Measurements from ENCODE around the gene NNT. TPM values are rescaled to one million over a fixed set of nuclear protein-coding genes. Genes with fewer than 3 reads are reported as not detected.

The NNT gene
- total and polyA plus RNA-seq, 2 of the 8 experiments (the other 6 are each of a cell fraction or from before 2014, with no cell fraction given) = 11.0 to 22.2 TPM

- no peaks in the 10 kb centered on the region for H3K9me3 ChIP-seq (ENCODE audit: insufficient read depth in 2 of 2, low read depth in 1 of 2, low read length in 1 of 2)
- H3K79me2 ChIP-seq (ENCODE audit: control insufficient read depth in 1 of 2, insufficient read depth in 2 of 2, low read length in 2 of 2) = no peaks in the 10 kb centered on the region
- no peaks in the 10 kb centered on the region for H3K79me1 ChIP-seq (ENCODE audit: low read depth, low read length)
- H3K9ac ChIP-seq (replicated peaks in 1 of 4; ENCODE audit: extremely low read depth in 1 of 4, low read depth in 3 of 4, low read length in 3 of 4) = no peak overlapping the region
- no peak overlapping the region for H3K23ac ChIP-seq (ENCODE audit: insufficient read length)
- no peak overlapping the region for H2BK120ac ChIP-seq (replicated peaks; ENCODE audit: low read depth, low read length)
- no peak overlapping the region for H3K4me3 ChIP-seq (ENCODE audit: extremely low read depth in 1 of 4, insufficient read depth in 2 of 4, low read depth in 3 of 4, low read length in 4 of 4)
- H3K56ac ChIP-seq (replicated peaks; ENCODE audit: insufficient read length, low read depth, low read length) = no peak overlapping the region
- no peak overlapping the region for H3K14ac ChIP-seq (ENCODE audit: insufficient read length)
- no peak overlapping the region for H2BK20ac ChIP-seq (ENCODE audit: low read length)
- no peak overlapping the region for H2BK12ac ChIP-seq (ENCODE audit: low read depth, low read length)
- H3K18ac ChIP-seq (ENCODE audit: extremely low read depth, low read length) = no peak overlapping the region
- FAIRE-seq (no peak), DNase-seq (ENCODE audit: low read depth in 1 of 2, low spot score in 2 of 2) (no peak)
- no peak overlapping the region for H2AK5ac ChIP-seq (ENCODE audit: low read depth, low read length)
- H2BK15ac ChIP-seq (ENCODE audit: low read length) = no peak overlapping the region
- ChIA-PET CTCF (ENCODE audit: partially characterized antibody) (no interaction called here), POLR2A (ENCODE audit: partially characterized antibody) (no interaction called here)
- no peak overlapping the region for H4K91ac ChIP-seq (replicated peaks; ENCODE audit: insufficient read length, low read length)
- no peak overlapping the region for H3K27ac ChIP-seq (ENCODE audit: low read depth, low read length)
- no peaks in the 10 kb centered on the region for H3K36me3 ChIP-seq (ENCODE audit: control insufficient read depth in 2 of 4, insufficient read depth in 4 of 4, low read length in 3 of 4)
- no peak overlapping the region for H2AFZ ChIP-seq (ENCODE audit: low read length)
- no peak for TF ChIP-seq EZH2 (IDR thresholded peaks at IDR 0.05; ENCODE audit: low read depth, low read length, severe bottlenecking)
- no peak for TF ChIP-seq GTF2F1 (IDR thresholded peaks at IDR 0.05; ENCODE audit: borderline replicate concordance, low read depth, low read length)
- TF ChIP-seq MAX (IDR thresholded peaks at IDR 0.05) = no peak
- TF ChIP-seq NANOG (IDR thresholded peaks at IDR 0.05; ENCODE audit: insufficient read depth, low read depth, low read length, poor library complexity, severe bottlenecking) = no peak
- TF ChIP-seq YY1 (IDR thresholded peaks at IDR 0.05; ENCODE audit: low read depth, low read length) = no peak
- TF ChIP-seq TAF7 (optimal IDR thresholded peaks at IDR 0.05; ENCODE audit: borderline replicate concordance, low read depth, low read length) = no peak
- no peak for TF ChIP-seq SIRT6 (IDR thresholded peaks at IDR 0.05; ENCODE audit: low read length)
- no peak for TF ChIP-seq KDM1A (IDR thresholded peaks at IDR 0.05; ENCODE audit: borderline replicate concordance, low read length)
- TF ChIP-seq POU5F1 (IDR thresholded peaks at IDR 0.05; ENCODE audit: low read depth, low read length) = no peak
- TF ChIP-seq BRCA1 (IDR thresholded peaks at IDR 0.05; ENCODE audit: low read depth, low read length) = no peak
- no peak for TF ChIP-seq BCL11A (IDR thresholded peaks at IDR 0.05; ENCODE audit: low read depth in 2 of 2, low read length in 2 of 2)
- TF ChIP-seq SP1 (IDR thresholded peaks at IDR 0.05; ENCODE audit: low read depth, low read length) = no peak
- no peak for TF ChIP-seq ASH2L (IDR thresholded peaks at IDR 0.05; ENCODE audit: low read length)
- TF ChIP-seq POLR2AphosphoS5 (IDR thresholded peaks at IDR 0.05; ENCODE audit: low read depth, low read length) = no peak
- TF ChIP-seq RXRA (IDR thresholded peaks at IDR 0.05; ENCODE audit: insufficient read depth, low read depth, low read length) = no peak
- TF ChIP-seq RFX5 (IDR thresholded peaks at IDR 0.05; ENCODE audit: borderline replicate concordance, low read depth, low read length) = no peak
- no peak overlapping the region for H4K8ac ChIP-seq (ENCODE audit: extremely low read depth, insufficient read depth, low read length)
- no peak overlapping the region for H4K5ac ChIP-seq (ENCODE audit: insufficient read length, low read depth, low read length)
- H3K4me1 ChIP-seq (replicated peaks in 1 of 4; ENCODE audit: control insufficient read depth in 3 of 4, insufficient read depth in 4 of 4, low read length in 3 of 4) = no peaks in the 10 kb centered on the region
- H3K4ac ChIP-seq (replicated peaks; ENCODE audit: insufficient read length, low read depth, low read length) = no peak overlapping the region
- peaks cover 0 to under 1% of the 10 kb centered on the region in 2 experiments for H4K20me1 ChIP-seq (replicated peaks in 1 of 2; ENCODE audit: control insufficient read depth in 1 of 2, insufficient read depth in 2 of 2, low read length in 2 of 2)
- H3K23me2 ChIP-seq (ENCODE audit: low read depth, low read length) = no peaks in the 10 kb centered on the region
- no peaks in the 10 kb centered on the region for H3K27me3 ChIP-seq (replicated peaks in 1 of 4; ENCODE audit: control insufficient read depth in 3 of 4, extremely low read depth in 1 of 4, insufficient read depth in 3 of 4, low read length in 3 of 4)
- no peak overlapping the region for H3K4me2 ChIP-seq (ENCODE audit: insufficient read depth in 1 of 2, low read depth in 2 of 2, low read length in 2 of 2)
- no peak overlapping the region for H2BK5ac ChIP-seq (ENCODE audit: low read depth, low read length)
Observed at GRCh38 chr5:43685252-43685950, 82.4 kb downstream of the NNT start.
